Measurements from ENCODE around the gene NRXN3.
A peak's percentile ranks its signal among the peaks of the same experiment; 100 is the strongest.

Gene NRXN3

DNA sequence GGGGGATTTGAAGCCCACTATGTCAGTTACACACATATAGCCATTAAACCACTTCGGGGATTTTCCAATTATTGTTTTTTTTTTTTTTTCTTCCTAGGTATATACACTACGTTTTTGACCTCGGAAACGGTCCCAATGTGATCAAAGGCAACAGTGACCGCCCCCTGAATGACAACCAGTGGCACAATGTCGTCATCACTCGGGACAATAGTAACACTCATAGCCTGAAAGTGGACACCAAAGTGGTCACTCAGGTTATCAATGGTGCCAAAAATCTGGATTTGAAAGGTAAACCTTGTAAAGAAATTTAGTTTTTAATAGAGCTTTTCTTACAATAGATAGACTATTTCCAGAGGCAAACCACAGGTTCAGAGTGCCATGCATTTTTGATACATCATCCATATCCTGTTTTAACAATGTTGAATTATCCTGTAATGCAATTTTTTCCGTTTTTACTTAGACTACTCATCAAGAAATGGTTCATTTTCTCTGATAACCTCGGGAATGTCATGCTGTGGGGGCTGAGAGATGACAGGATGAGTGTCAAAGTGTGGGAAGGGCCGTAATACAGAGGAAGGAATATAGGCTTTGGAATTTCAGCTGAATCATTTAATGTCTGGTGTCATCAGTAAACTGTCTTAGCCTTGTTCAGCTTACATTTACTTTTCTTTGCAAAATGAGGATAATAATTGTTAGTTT, 797.1 kb downstream of the NRXN3 start:
- in situ Hi-C loops (cut with MboI; ENCODE audit: low sequenced_read_pairs, unreplicated experiment), result loop anchor here (25.0 kb wide), 1 partner anchor 1870 kb away; no protein-coding TSS in a partner anchor
- TF ChIP-seq CTCF (IDR thresholded peaks at IDR 0.05; ENCODE audit: borderline replicate concordance, control extremely low read depth, extremely low read depth, insufficient read depth, missing control alignments), result no peak
- no peak for DNase-seq (ENCODE audit: low spot score)

GRCh38 chr14:78968265-78968664, 798.1 kb downstream of the NRXN3 start:
- no peak for TF ChIP-seq CTCF (IDR thresholded peaks at IDR 0.05; ENCODE audit: borderline replicate concordance, control extremely low read depth, extremely low read depth, insufficient read depth, missing control alignments)
- in situ Hi-C loops (cut with MboI; ENCODE audit: low sequenced_read_pairs, unreplicated experiment), result loop anchor here (25.0 kb wide), 1 partner anchor 1869 kb away; no protein-coding TSS in a partner anchor

DNA sequence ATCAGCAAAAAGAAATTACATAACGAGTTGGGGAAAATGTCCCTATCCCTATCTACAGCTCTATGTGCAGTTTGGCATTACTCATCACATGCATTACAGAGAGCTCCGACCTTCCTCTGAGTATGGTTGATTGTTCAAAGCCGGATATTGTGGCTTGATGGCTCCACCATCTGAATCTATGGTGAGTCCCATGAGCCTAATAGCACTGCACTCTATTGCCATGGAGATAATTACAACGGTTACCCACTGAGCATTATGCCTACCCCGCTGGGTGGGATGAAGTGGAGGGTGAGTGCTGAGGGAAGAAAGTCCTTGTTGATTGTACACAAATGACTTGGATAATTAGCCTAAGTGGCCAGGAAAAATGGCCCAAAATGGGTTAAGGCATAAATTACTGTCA, 800.5 kb downstream of the NRXN3 start:
- DNase-seq (ENCODE audit: low spot score), result no peak
- in situ Hi-C loops (cut with MboI; ENCODE audit: low sequenced_read_pairs, unreplicated experiment), result loop anchor here (25.0 kb wide), 1 partner anchor 1867 kb away; no protein-coding TSS in a partner anchor
- no peak for TF ChIP-seq CTCF (IDR thresholded peaks at IDR 0.05; ENCODE audit: borderline replicate concordance, control extremely low read depth, extremely low read depth, insufficient read depth, missing control alignments)

More at GRCh38 chr14:78968265-78968664, 798.1 kb downstream of the NRXN3 start:
- DNase-seq (ENCODE audit: low spot score), result no peak

DNA sequence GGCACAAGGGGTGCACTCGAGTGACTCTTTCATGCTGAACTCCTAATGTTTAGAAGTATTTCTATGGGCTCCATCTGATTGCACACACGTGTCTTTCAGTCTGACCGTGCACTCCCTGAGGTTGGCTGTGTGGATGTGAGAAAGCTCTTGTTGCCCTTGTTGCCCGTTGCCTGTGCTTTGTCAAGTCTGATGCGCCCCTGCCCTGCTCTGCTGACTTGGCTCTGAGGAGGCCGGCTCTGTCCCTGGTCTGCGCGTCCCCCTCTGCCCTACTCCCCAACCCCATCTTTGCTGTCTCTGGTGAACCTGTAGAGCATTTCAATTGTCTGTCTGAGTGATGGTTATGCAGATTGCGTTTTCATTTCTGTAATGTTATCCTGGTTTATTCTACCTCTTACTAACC, 802.3 kb downstream of the NRXN3 start:
- DNase-seq (ENCODE audit: low spot score), result no peak
- no peak for TF ChIP-seq CTCF (IDR thresholded peaks at IDR 0.05; ENCODE audit: borderline replicate concordance, control extremely low read depth, extremely low read depth, insufficient read depth, missing control alignments)
- in situ Hi-C loops (cut with MboI; ENCODE audit: low sequenced_read_pairs, unreplicated experiment), result loop anchor here (25.0 kb wide), 1 partner anchor 1865 kb away; no protein-coding TSS in a partner anchor

GRCh38 chr14:78974691-78975090, 804.5 kb downstream of the NRXN3 start:
- no peak for DNase-seq (ENCODE audit: low spot score)
- in situ Hi-C loops (cut with MboI; ENCODE audit: low sequenced_read_pairs, unreplicated experiment), result loop anchor here (25.0 kb wide), 1 partner anchor 1863 kb away; no protein-coding TSS in a partner anchor
- no peak for TF ChIP-seq CTCF (IDR thresholded peaks at IDR 0.05; ENCODE audit: borderline replicate concordance, control extremely low read depth, extremely low read depth, insufficient read depth, missing control alignments)

GRCh38 chr14:78975734-78976133, 805.6 kb downstream of the NRXN3 start:
- in situ Hi-C loops (cut with MboI; ENCODE audit: low sequenced_read_pairs, unreplicated experiment), result no loop called here
- peak; percentile 9 for TF ChIP-seq CTCF (IDR thresholded peaks at IDR 0.05; ENCODE audit: borderline replicate concordance, control extremely low read depth, extremely low read depth, insufficient read depth, missing control alignments)
- no peak for DNase-seq (ENCODE audit: low spot score)
